Measurements from ENCODE around the gene HDAC4. TPM values are rescaled to one million over a fixed set of nuclear protein-coding genes. Genes with fewer than 3 reads are reported as not detected.

HDAC4 gene
- total and polyA plus RNA-seq, 10 of the 15 experiments (the other 5 are each of a cell fraction or from before 2014, with no cell fraction given): 0.22 to 15.7 (median 4.8) TPM

DNA sequence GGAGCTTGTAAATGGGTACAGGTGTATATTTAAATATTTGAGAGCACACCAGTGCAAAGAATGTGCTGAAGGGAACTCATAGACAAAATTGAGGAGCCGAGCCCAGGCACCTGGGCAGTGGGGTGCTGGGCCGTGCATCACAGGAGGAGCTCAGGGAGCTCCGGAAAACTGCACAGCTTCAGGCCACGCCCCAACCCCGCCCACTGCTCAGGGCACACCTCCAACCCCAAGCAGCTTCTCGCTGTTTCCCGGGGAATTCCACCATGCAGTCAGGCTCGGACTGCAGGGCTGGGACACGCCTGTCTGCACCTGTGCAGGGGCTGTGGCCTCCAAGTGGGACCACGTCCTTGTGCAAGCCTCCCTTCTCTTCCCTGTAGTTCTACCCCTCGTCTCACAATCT is 243.0 kb downstream of the HDAC4 start:
- H4K20me1 ChIP-seq (ENCODE audit: control insufficient read depth, insufficient read depth): no peaks in the 10 kb centered on the region
- in situ Hi-C loops (cut with MboI) (no loop called here), intact Hi-C loops (cut with micrococcal nuclease; ENCODE audit: unreplicated experiment) (no loop called here)
- no peaks in the 10 kb centered on the region for H3K27me3 ChIP-seq (replicated peaks in 1 of 2; ENCODE audit: control insufficient read depth in 2 of 2, insufficient read depth in 2 of 2, low read length in 1 of 2)
- no peak overlapping the region for H3K9ac ChIP-seq (ENCODE audit: control insufficient read depth, insufficient read depth, low read length)
- no peak for FAIRE-seq
- WGBS (ENCODE audit: insufficient coverage, insufficient replicate concordance, low lambda C conversion rate, missing lambda C conversion rate): 42% methylated on average over 11 of the region's 11 CpGs
- H3K4me3 ChIP-seq: no peak overlapping the region
- H3K27ac ChIP-seq (ENCODE audit: control insufficient read depth, insufficient read depth): no peak overlapping the region
- TF ChIP-seq YY1 (IDR thresholded peaks at IDR 0.05; ENCODE audit: low read depth, low read length) (no peak), NR2C1 (IDR thresholded peaks at IDR 0.05) (no peak), NRF1 (conservative IDR thresholded peaks at IDR 0.05; ENCODE audit: low read depth, low read length) (no peak), ZBED1 (IDR thresholded peaks at IDR 0.05; ENCODE audit: borderline replicate concordance) (no peak), NFYB (IDR thresholded peaks at IDR 0.05; ENCODE audit: insufficient read depth, low read depth, low read length) (no peak), CBX5 (IDR thresholded peaks at IDR 0.05; ENCODE audit: low read depth) (no peak), MEF2A (IDR thresholded peaks at IDR 0.05; ENCODE audit: insufficient read depth, low read depth, low read length) (no peak), ESRRA (IDR thresholded peaks at IDR 0.05; ENCODE audit: low read length) (no peak), SUZ12 (IDR thresholded peaks at IDR 0.05; ENCODE audit: unreplicated experiment) (no peak), POLR2A (IDR thresholded peaks at IDR 0.05; ENCODE audit: low read depth, low read length) (no peak)
- TF ChIP-seq, protein P1, sequence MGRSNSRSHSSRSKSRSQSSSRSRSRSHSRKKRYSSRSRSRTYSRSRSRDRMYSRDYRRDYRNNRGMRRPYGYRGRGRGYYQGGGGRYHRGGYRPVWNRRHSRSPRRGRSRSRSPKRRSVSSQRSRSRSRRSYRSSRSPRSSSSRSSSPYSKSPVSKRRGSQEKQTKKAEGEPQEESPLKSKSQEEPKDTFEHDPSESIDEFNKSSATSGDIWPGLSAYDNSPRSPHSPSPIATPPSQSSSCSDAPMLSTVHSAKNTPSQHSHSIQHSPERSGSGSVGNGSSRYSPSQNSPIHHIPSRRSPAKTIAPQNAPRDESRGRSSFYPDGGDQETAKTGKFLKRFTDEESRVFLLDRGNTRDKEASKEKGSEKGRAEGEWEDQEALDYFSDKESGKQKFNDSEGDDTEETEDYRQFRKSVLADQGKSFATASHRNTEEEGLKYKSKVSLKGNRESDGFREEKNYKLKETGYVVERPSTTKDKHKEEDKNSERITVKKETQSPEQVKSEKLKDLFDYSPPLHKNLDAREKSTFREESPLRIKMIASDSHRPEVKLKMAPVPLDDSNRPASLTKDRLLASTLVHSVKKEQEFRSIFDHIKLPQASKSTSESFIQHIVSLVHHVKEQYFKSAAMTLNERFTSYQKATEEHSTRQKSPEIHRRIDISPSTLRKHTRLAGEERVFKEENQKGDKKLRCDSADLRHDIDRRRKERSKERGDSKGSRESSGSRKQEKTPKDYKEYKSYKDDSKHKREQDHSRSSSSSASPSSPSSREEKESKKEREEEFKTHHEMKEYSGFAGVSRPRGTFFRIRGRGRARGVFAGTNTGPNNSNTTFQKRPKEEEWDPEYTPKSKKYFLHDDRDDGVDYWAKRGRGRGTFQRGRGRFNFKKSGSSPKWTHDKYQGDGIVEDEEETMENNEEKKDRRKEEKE (IDR thresholded peaks at IDR 0.05): no peak
- TF ChIP-seq, protein P2, sequence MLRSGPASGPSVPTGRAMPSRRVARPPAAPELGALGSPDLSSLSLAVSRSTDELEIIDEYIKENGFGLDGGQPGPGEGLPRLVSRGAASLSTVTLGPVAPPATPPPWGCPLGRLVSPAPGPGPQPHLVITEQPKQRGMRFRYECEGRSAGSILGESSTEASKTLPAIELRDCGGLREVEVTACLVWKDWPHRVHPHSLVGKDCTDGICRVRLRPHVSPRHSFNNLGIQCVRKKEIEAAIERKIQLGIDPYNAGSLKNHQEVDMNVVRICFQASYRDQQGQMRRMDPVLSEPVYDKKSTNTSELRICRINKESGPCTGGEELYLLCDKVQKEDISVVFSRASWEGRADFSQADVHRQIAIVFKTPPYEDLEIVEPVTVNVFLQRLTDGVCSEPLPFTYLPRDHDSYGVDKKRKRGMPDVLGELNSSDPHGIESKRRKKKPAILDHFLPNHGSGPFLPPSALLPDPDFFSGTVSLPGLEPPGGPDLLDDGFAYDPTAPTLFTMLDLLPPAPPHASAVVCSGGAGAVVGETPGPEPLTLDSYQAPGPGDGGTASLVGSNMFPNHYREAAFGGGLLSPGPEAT (IDR thresholded peaks at IDR 0.05; ENCODE audit: low read depth): no peak
- TF ChIP-seq, protein P3, sequence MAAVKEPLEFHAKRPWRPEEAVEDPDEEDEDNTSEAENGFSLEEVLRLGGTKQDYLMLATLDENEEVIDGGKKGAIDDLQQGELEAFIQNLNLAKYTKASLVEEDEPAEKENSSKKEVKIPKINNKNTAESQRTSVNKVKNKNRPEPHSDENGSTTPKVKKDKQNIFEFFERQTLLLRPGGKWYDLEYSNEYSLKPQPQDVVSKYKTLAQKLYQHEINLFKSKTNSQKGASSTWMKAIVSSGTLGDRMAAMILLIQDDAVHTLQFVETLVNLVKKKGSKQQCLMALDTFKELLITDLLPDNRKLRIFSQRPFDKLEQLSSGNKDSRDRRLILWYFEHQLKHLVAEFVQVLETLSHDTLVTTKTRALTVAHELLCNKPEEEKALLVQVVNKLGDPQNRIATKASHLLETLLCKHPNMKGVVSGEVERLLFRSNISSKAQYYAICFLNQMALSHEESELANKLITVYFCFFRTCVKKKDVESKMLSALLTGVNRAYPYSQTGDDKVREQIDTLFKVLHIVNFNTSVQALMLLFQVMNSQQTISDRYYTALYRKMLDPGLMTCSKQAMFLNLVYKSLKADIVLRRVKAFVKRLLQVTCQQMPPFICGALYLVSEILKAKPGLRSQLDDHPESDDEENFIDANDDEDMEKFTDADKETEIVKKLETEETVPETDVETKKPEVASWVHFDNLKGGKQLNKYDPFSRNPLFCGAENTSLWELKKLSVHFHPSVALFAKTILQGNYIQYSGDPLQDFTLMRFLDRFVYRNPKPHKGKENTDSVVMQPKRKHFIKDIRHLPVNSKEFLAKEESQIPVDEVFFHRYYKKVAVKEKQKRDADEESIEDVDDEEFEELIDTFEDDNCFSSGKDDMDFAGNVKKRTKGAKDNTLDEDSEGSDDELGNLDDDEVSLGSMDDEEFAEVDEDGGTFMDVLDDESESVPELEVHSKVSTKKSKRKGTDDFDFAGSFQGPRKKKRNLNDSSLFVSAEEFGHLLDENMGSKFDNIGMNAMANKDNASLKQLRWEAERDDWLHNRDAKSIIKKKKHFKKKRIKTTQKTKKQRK (IDR thresholded peaks at IDR 0.05; ENCODE audit: low read depth, low read length): no peak
- TF ChIP-seq, protein P4, sequence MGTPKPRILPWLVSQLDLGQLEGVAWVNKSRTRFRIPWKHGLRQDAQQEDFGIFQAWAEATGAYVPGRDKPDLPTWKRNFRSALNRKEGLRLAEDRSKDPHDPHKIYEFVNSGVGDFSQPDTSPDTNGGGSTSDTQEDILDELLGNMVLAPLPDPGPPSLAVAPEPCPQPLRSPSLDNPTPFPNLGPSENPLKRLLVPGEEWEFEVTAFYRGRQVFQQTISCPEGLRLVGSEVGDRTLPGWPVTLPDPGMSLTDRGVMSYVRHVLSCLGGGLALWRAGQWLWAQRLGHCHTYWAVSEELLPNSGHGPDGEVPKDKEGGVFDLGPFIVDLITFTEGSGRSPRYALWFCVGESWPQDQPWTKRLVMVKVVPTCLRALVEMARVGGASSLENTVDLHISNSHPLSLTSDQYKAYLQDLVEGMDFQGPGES (IDR thresholded peaks at IDR 0.05): no peak
- TF ChIP-seq, protein P5, sequence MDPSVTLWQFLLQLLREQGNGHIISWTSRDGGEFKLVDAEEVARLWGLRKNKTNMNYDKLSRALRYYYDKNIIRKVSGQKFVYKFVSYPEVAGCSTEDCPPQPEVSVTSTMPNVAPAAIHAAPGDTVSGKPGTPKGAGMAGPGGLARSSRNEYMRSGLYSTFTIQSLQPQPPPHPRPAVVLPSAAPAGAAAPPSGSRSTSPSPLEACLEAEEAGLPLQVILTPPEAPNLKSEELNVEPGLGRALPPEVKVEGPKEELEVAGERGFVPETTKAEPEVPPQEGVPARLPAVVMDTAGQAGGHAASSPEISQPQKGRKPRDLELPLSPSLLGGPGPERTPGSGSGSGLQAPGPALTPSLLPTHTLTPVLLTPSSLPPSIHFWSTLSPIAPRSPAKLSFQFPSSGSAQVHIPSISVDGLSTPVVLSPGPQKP (IDR thresholded peaks at IDR 0.05; ENCODE audit: low read depth, low read length): no peak
- no peak overlapping the region for H3K4me2 ChIP-seq (ENCODE audit: control insufficient read depth, insufficient read depth)
- ATAC-seq: no peak
- H2AFZ ChIP-seq (ENCODE audit: control insufficient read depth, low read depth, low read length): no peak overlapping the region
- no peaks in the 10 kb centered on the region for H3K4me1 ChIP-seq (ENCODE audit: control insufficient read depth, insufficient read depth, low read length)
- ChIA-PET CTCF (no interaction called here), SMC1A (ENCODE audit: uncharacterized antibody, unreplicated experiment) (no interaction called here), POLR2A (no interaction called here), RAD21 (ENCODE audit: unreplicated experiment) (no interaction called here)
- no peaks in the 10 kb centered on the region; the same call in 2 of the 3 replicates for H3K9me3 ChIP-seq (replicated peaks; ENCODE audit: control insufficient read depth, insufficient read depth, low read length)
- no TSS peak for BruUV-seq (replicated peaks)
- no peaks in the 10 kb centered on the region for H3K36me3 ChIP-seq (ENCODE audit: control insufficient read depth in 2 of 2, insufficient read depth in 2 of 2, low read length in 1 of 2)
- no peak for DNase-seq (ENCODE audit: low read depth, low spot score)
- no peaks in the 10 kb centered on the region for H3K79me2 ChIP-seq (ENCODE audit: control insufficient read depth, insufficient read depth, low read length)

Data from GM12878 (cell line).